Activated T-helper 1 cell treated with anti-CD3 and anti-CD28 coated beads, Interleukin-2, amount 50 U/mL, for 16 hours (primary cell): ENCODE data around the gene HOOK2.

Experiments used
- DNase-seq, 2 donors: peaks; one replicate each; pipeline ENCODE4 v3.0.0-alpha.2; 2020; ENCODE audit warnings: low read depth in 1 of 2, low spot score in 1 of 2

The HOOK2 gene

DNA sequence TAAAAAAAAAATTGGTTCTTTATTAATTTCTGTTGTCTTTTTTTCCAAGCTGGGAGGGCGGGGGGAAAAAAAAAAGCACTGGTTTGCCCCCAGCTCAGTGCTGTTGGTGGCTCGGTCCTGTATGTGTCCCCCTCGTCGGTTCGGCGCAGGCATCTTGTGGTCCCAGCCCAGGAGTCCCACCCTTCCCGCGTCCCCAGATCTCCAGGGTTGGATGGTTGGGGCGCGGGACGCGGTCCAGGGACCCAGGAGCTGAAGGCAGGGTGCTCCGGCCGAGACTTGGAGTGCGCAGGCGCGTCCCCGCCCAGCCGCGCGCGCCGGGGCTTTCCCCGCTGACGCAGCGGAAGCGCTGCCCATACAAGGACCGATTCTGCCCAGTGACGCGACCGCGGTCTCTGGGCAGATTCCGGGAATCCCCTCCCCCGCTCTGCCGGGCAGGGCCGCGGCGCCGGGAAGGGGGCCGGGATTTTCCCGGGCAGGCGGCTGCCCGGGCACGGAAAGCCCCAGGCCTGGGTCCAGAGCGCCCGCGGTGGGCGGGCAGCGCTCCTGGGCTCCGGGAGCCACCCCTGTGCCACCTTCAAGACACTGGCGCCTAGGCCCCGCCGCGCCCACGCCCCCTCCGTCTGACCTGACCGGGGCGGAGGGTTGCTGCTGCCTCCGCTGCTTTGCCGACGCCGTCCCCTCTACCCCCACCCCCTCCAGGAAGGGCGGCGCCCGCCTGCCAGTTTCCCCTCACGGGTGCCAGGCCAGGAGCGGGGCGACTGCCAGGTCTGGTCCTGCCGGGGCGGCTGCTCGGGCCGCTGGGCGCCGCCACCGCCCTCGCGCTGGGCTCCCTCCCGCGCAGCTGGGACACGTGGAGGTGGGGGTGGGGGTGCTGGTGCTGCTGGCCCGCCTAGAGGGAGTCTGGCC, 18.2 kb upstream of the HOOK2 start:
- peak; percentile 80 to 92 for DNase-seq

- DNase-seq, result no peak
These were observed 17.5 kb upstream of the HOOK2 start for GRCh38 chr19:12792853-12793289.

DNA sequence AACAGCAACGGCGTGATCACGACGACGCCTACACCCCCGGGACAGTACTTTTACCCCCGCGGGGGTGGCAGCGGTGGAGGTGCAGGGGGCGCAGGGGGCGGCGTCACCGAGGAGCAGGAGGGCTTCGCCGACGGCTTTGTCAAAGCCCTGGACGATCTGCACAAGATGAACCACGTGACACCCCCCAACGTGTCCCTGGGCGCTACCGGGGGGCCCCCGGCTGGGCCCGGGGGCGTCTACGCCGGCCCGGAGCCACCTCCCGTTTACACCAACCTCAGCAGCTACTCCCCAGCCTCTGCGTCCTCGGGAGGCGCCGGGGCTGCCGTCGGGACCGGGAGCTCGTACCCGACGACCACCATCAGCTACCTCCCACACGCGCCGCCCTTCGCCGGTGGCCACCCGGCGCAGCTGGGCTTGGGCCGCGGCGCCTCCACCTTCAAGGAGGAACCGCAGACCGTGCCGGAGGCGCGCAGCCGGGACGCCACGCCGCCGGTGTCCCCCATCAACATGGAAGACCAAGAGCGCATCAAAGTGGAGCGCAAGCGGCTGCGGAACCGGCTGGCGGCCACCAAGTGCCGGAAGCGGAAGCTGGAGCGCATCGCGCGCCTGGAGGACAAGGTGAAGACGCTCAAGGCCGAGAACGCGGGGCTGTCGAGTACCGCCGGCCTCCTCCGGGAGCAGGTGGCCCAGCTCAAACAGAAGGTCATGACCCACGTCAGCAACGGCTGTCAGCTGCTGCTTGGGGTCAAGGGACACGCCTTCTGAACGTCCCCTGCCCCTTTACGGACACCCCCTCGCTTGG, 16.9 kb upstream of the HOOK2 start:
- DNase-seq, result peak; percentile 60 to 61

- DNase-seq, result peak; percentile 94 to 96
These were observed 16.1 kb upstream of the HOOK2 start, which contains the start of gene JUNB for GRCh38 chr19:12791345-12792050. Gene JUNB, plus strand, starts transcription at chr19:12791486. Its CDS starts 286 bp downstream, at chr19:12791772.

DNA sequence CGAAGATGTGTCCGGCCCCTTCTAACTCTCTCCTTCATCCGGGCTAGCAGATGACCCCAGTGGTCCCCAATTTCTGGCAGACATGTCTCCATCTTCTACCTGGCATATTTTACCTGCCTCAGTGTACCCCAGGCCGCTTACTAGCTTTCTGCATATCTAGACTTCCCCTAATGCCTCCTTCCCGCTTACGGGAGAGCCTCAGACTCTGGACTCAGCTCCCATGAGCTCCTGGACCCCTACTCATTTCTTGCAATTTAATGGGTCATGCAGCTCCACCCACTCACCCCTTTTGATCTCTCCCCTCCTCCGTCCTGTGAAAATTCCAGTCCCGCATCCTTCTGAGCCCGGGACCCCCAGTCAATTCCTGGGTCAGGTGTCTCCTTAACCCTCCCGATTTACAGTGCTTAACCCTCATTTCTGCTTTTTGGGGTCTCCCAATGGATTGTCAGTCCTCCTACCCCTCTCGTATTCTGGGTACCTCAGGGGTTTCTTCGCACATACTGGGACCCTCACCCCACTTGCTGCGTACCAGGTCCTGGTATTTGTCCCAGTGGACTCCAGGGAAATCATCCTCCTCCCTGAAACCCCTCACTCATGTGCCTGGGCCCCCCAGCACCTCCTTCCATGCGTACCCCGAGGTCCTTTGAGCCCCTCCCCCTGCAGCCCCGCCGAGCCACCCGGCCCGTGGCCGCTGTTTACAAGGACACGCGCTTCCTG, 15.4 kb upstream of the HOOK2 start:
- no peak for DNase-seq

- DNase-seq, result peak; percentile 71 to 90
These were observed 14.7 kb upstream of the HOOK2 start for GRCh38 chr19:12789904-12790619.

- DNase-seq, result no peak
These were observed 13.9 kb upstream of the HOOK2 start for GRCh38 chr19:12789098-12789903.

DNA sequence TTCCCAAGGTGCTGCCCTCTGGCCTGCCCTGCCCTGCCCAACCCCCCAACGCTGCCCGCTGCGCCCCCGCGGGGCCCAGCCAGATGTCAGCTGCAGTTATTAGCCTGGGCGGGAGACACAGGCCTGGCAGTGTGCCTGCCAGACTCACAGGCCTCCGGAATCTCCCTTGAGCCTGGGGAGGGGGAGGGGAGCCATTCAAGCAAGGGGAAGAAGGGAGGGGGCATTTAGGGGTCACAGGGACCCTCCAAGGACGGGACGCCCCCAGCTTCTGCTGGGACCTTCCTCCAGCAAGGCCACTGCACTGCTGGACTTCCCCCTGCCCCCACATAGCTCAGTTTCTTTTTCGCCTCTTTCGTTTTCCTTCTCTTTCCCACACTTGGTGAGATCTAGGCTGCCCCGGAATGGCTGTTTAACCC, 13.3 kb upstream of the HOOK2 start:
- DNase-seq, result peak in 1 of 2 donors; percentile 45

DNA sequence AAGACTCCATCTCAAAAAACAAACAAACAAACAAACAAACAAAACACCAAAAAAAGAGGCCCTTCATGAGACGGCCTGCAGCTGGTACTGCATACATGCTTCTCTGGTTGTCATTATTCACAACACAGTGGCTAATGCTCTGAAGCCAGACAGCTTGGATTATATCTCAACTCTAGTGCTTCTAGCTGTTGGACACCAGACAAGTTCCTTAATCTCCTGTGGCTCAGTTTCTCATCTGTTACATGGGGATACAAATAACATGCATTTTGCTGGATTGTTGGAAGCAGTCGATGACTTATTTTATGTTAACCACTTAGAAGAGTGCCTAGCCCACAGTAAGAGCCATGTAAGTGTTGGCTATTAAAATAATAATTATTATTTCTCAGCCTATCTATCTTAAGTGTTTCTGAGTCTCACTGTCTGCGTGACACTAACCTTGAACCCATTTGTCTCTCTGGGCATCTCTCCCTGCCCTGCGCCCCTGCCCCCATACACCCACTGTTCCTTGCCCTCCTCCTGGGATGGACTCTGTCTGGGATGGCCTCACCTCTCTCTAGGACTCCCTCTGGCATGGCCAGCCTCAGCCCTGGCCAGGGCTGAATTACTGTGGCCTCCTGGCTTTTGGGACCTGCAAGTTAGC, 12.8 kb upstream of the HOOK2 start:
- DNase-seq, result no peak

DNA sequence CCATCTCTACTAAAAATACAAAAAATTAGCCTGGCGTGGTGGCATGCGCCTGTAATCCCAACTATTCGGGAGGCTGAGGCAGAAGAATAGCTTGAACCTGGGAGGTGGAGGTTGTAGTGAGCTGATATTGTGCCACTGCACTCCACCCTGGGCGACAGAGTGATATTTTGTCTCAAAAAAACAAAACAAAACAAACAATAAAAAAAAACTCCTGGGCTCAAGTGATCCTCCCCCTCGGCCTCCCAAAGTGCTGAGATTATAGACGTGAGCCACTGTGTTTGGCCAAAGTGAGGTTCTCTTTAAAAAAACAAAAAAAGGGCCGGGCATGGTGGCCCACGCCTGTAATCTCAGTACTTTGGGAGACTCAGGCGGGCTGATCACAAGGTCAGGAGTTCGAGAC, 12.1 kb upstream of the HOOK2 start:
- no peak for DNase-seq

GRCh38 chr19:12786952-12787351, 11.6 kb upstream of the HOOK2 start:
- DNase-seq, result no peak

DNA sequence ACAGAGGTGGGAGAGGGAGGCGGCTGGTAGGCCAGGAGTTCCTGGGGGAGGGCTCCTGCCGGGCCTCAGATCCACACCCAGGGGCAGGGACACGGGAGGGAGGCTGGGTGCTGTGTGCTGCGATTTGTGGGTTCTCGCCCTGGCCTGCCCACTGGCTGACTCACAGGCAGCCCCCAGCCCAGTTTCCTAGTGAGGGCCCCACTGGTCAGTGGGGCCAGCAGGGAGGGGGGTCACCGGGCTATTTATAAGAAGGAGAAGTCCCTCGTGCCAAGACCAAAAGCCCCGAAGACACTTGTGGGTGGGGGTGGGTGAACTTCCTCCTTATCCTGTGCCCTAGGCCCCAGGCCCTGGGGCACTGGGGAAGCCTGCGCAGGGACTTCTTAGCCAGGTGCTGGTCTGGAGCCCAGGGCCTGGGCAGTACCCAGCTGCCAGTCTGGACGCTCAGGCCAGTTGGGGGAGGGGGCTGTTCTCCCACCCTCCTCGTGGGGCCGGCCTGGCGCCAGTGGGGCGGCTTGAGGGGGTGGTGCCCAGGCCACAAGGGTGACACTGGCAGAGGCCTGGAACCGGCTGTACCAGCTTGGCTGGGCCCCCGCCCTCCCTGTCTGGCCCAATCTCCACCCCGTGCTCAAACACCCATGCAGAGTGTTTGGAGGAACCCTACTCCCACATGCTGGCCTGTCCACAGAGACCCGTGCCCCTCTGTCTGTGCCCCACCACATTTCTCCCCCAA, 11.0 kb upstream of the HOOK2 start:
- no peak for DNase-seq

DNA sequence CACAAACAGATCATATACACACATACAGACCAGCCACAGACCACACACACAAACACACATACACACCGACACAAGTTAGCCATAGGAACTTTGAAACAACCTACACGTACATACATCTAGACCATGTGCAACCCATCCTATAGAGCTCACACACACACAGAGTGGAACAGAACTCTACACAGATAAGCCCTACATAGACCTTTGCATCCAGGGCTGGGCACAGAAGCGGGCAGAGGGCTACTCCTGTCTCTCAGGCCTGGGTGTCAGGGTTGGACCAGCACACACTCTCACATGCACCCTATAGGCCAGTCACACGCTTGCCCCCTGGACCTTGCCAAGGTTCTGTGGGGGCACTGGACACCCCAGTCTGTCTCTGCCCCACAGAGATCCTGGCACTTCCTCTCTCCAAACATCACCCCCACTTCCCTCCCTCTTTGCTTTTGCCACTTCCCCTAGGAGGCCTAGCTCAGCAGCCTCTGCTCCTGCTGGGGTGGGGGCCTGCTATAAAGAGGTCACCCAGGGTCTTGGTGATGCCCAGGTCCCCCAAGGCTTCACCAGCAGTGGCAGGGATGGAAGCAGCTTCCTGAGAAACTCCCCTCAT, 10.2 kb upstream of the HOOK2 start:
- no peak for DNase-seq

DNA sequence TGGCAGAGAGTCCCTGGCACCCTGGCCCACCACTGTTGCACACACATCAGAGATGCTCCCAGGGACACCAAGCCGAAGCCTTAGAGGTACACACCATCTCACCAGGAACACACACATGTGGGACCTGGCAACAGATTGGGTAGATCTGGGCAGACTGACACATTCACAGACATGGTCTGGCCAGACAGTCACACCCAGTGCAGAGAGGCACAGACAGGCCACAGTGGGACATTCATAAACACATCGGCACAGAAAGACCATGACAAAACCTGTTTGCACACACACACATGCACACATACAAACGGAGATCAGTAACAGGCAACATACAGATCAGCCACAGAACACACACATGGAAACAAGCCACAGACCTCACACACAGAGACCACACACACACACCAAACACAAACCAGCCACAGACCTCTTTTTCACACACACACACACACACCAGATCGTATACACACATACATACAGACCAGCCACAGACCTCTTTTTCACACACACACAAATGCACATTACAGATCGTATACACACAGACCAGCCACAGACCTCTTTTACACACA, 9.6 kb upstream of the HOOK2 start:
- no peak for DNase-seq

- DNase-seq, result no peak
These were observed 9.1 kb upstream of the HOOK2 start for GRCh38 chr19:12784394-12784870.

DNA sequence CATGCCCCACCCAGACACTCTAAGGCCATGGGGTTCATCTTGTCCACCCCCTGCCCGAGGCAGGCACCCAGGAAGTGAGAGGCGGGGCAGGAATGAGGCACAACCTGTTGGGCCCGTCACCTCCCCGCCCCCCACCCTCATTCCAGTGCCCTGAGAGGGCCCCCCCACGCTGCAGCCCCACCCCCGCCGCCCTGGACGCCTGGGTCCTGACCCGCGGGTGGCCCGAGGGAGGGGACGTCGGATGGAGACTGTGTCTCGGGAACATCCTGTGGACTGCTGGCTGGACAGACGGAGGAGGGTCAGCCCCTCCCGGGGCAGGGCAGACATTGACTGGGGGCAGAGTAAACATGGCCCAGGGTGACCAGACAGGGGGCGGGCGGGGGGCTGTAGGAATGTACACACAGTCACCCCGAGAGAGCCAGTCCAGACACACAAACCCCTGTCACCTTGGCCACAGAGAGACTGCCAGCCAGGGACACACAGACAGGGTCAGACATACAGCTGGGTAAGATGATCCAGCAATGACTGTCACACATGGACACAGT, 8.6 kb upstream of the HOOK2 start:
- DNase-seq, result no peak

- no peak for DNase-seq
These were observed 8.0 kb upstream of the HOOK2 start for GRCh38 chr19:12783291-12783848.
